Stomach smooth muscle (tissue), 2 donors: ENCODE results near the gene SIVA1.

Experiments used
- H3K27ac ChIP-seq: one replicate; pipeline ENCODE4 v1.7.0; 2013; ENCODE audit warnings: mild to moderate bottlenecking, low read length, inconsistent platforms
- H3K27me3 ChIP-seq, 2 donors: one replicate each; pipeline ENCODE4 v1.7.0; 2013; ENCODE audit warnings: low read length in 2 of 2; ENCODE audit not compliant: insufficient read depth in 2 of 2, control insufficient read depth in 1 of 2
- H3K36me3 ChIP-seq, 2 donors: one replicate each; pipeline ENCODE4 v1.7.0; 2013; ENCODE audit warnings: low read length in 2 of 2; ENCODE audit not compliant: control insufficient read depth in 2 of 2, insufficient read depth in 2 of 2
- H3K4me1 ChIP-seq: one replicate; pipeline ENCODE4 v1.7.0; 2013; ENCODE audit warnings: low read length; ENCODE audit not compliant: control insufficient read depth, insufficient read depth
- H3K4me3 ChIP-seq, 2 donors: one replicate each; pipeline ENCODE4 v1.7.0; 2013; ENCODE audit warnings: low read length in 2 of 2
- H3K9ac ChIP-seq, 2 donors: one replicate each; pipeline ENCODE4 v1.7.0; 2013; ENCODE audit warnings: low read length in 2 of 2, mild to moderate bottlenecking in 1 of 2
- H3K9me3 ChIP-seq, 2 donors: one replicate each; pipeline ENCODE4 v1.7.0; 2013; ENCODE audit warnings: low read length in 2 of 2; ENCODE audit not compliant: control insufficient read depth in 2 of 2
- donor health status: healthy.
- donor health status: Pancreatic carcinoma.

SIVA1 gene

GRCh38 chr14:104735830-104736642 lies 16.9 kb upstream of the SIVA1 start:
- Histone ChIP-seq H3K36me3 (peaks cover 0 to 3% of the 10 kb centered on the region in 2 donors), H3K27ac (peak overlapping the region; percentile 53), H3K4me1 (peaks cover 30% of the 10 kb centered on the region), H3K4me3 (peak overlapping the region in 1 of 2 donors; percentile 15), H3K9me3 (no peaks in the 10 kb centered on the region), H3K27me3 (no peaks in the 10 kb centered on the region), H3K9ac (no peak overlapping the region)

GRCh38 chr14:104738375-104739019 lies 14.4 kb upstream of the SIVA1 start:
- Histone ChIP-seq H3K4me3 (no peak overlapping the region), H3K36me3 (peaks cover 0 to 6% of the 10 kb centered on the region in 2 donors), H3K27ac (no peak overlapping the region), H3K9me3 (no peaks in the 10 kb centered on the region), H3K9ac (no peak overlapping the region), H3K27me3 (no peaks in the 10 kb centered on the region), H3K4me1 (peaks cover 21% of the 10 kb centered on the region)

GRCh38 chr14:104739026-104739425 lies 13.9 kb upstream of the SIVA1 start:
- no peak overlapping the region for H3K27ac ChIP-seq
- H3K4me3 ChIP-seq: no peak overlapping the region
- H3K9ac ChIP-seq: no peak overlapping the region
- no peaks in the 10 kb centered on the region for H3K27me3 ChIP-seq
- peaks cover 0 to 6% of the 10 kb centered on the region in 2 donors for H3K36me3 ChIP-seq
- H3K9me3 ChIP-seq: no peaks in the 10 kb centered on the region
- H3K4me1 ChIP-seq: peaks cover 21% of the 10 kb centered on the region

GRCh38 chr14:104739546-104740516 lies 13.1 kb upstream of the SIVA1 start:
- H3K27ac ChIP-seq: no peak overlapping the region
- peaks cover 17% of the 10 kb centered on the region for H3K4me1 ChIP-seq
- H3K9ac ChIP-seq: no peak overlapping the region
- H3K27me3 ChIP-seq: no peaks in the 10 kb centered on the region
- H3K9me3 ChIP-seq: no peaks in the 10 kb centered on the region
- no peak overlapping the region for H3K4me3 ChIP-seq
- H3K36me3 ChIP-seq: peaks cover 0 to 6% of the 10 kb centered on the region in 2 donors

- Histone ChIP-seq H3K36me3 (peaks cover 0 to 6% of the 10 kb centered on the region in 2 donors), H3K27me3 (no peaks in the 10 kb centered on the region), H3K9ac (no peak overlapping the region), H3K4me1 (peaks cover 12% of the 10 kb centered on the region), H3K9me3 (no peaks in the 10 kb centered on the region), H3K4me3 (no peak overlapping the region), H3K27ac (no peak overlapping the region)
Measured at GRCh38 chr14:104741108-104741802, 11.7 kb upstream of the SIVA1 start.

DNA sequence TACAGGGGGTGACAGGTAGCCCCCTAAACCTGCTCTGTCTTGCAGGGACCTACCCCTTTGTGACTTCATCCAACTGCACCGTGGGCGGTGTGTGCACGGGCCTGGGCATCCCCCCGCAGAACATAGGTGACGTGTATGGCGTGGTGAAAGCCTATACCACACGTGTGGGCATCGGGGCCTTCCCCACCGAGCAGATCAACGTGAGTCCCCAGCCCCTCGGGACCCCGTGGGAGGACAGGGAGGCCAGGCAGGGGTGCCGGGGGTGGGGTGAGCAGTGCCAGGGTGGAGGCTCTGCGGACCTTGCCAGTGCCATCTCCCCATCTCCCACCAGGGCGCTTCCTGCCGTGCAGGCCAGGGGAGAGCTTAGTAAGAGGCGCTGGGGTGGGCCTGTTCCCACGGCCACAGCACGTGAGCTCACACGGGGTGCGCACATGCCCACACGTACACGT lies 11.1 kb upstream of the SIVA1 start:
- Histone ChIP-seq H3K4me1 (peaks cover 14% of the 10 kb centered on the region), H3K36me3 (peaks cover 0 to 6% of the 10 kb centered on the region in 2 donors), H3K4me3 (no peak overlapping the region), H3K27ac (no peak overlapping the region), H3K27me3 (no peaks in the 10 kb centered on the region), H3K9ac (no peak overlapping the region), H3K9me3 (no peaks in the 10 kb centered on the region)

DNA sequence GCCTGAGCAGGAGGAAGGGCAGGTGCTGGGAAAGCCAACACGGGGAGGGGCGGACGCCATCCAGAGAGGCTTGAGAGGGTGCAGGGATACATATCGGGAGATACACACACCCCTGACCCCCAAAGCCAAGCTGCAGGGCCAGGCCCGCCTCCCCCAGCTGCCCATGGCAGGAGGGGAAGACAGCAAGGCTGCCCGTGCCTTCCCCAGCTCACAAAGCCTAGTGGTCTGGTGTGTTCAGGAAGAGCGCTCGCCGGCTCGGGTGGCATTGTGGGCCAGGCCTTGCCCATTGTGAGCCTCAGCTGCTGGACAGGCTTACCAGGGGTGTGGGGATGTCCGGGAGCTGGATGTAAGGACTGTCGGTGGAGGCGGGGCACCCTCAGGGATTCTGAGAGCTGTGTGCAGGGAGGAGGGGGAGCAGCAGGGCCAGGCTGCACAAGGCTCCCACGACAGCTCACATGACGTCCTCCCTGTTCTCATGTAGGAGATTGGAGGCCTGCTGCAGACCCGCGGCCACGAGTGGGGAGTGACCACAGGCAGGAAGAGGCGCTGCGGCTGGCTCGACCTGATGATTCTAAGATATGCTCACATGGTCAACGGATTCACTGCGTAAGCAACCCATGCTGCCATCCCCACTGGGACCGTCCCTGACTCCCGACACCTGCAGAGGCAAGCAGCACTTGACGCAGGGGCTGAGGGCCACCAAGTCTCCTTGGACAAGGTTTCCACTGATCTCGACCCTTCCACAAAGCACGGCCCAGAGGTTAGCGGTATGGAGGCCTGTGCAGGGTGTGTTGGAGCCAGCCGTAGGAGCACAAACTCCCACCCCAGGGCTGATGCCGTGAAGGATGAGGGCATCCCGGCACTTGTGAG lies 10.1 kb upstream of the SIVA1 start:
- H3K4me3 ChIP-seq: no peak overlapping the region
- peaks cover 19% of the 10 kb centered on the region for H3K4me1 ChIP-seq
- no peaks in the 10 kb centered on the region for H3K27me3 ChIP-seq
- H3K9ac ChIP-seq: no peak overlapping the region
- no peak overlapping the region for H3K27ac ChIP-seq
- no peaks in the 10 kb centered on the region for H3K9me3 ChIP-seq
- H3K36me3 ChIP-seq: peaks cover 0 to 6% of the 10 kb centered on the region in 2 donors

DNA sequence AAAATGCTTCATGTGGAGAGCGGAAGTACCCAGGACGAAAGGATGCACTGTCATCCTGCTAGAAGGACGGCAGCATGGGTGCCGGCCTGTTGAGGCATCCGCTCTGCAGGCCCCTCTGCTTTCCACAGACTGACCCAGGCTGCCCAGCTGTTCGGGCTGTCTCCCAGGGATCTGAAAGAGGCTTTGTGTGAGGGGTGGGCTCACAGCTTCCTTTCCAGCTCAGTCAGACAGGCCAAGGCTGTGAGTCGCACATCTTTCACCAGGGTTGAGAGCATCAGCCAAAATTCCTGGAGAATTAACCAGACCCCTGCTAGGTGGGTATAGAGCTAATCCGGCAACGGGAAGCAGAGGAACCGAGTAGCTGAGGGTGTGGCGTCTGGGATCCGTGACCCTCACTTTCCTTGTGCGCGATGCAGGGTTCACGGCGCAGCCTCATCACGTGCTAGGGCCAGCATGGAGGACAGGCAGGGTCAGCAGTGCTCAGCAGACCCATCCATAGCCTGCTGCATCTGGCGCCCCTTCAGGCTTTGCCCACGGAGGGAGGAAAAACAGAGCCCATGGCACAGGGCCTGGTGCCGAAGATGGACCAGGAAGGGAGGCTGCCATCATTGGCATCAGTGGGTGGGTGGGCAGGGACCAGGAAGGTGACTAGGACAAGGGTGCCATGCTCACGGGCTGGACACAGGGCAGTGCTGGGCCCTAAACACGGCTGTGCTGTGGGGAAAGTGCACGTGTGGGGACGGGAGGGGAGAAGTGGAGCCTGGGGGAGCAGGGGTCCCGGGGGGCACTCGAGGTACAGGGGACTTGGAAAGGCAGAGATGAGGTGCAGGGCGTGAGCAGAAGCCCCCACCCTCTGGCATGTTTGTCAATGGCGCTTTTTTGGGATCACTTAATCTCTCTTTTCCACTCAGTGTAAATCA lies 9.2 kb upstream of the SIVA1 start:
- H3K27me3 ChIP-seq: no peaks in the 10 kb centered on the region
- H3K36me3 ChIP-seq: peaks cover 0 to 6% of the 10 kb centered on the region in 2 donors
- H3K4me1 ChIP-seq: peaks cover 21% of the 10 kb centered on the region
- no peaks in the 10 kb centered on the region for H3K9me3 ChIP-seq
- no peak overlapping the region for H3K9ac ChIP-seq
- no peak overlapping the region for H3K27ac ChIP-seq
- no peak overlapping the region for H3K4me3 ChIP-seq

DNA sequence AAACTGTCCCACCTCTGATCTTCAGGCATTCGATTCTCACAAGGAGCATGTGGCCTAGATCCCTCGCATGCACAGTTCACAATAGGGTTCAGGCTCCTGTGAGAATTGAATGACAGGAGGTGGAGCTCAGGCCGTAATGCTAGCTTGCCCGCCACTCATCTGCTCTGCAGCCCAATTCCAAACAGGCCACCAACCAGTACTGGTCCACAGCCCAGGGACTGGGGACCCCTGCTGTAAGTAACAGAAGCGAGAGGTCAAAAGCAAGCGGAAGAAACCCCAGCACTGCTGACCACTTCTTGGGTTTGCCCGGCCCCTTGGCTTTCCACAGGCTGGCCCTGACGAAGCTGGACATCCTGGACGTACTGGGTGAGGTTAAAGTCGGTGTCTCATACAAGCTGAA lies 8.5 kb upstream of the SIVA1 start:
- Histone ChIP-seq H3K9ac (no peak overlapping the region), H3K4me1 (peaks cover 27% of the 10 kb centered on the region), H3K4me3 (no peak overlapping the region), H3K27me3 (no peaks in the 10 kb centered on the region), H3K36me3 (peaks cover 0 to 6% of the 10 kb centered on the region in 2 donors), H3K27ac (no peak overlapping the region), H3K9me3 (no peaks in the 10 kb centered on the region)
